GM23338 (cell line): ENCODE results near the gene HS6ST3. TPM values are rescaled to one million over a fixed set of nuclear protein-coding genes. Genes with fewer than 3 reads are reported as not detected.

ENCODE experiments used
- ATAC-seq: fragments of 200-7000 bp; cut with Tn5 transposase; 3 replicates; pipeline ENCODE4 v1.9.1; 2020
- DNase-seq: peaks from one replicate; pipeline ENCODE4 v3.0.0-alpha.2; 2015; ENCODE audit warnings: low spot score
- H2AFZ ChIP-seq: fragments of 200-600 bp; sonication (generic); 2 replicates; pipeline ENCODE4 v1.8.0; 2016; ENCODE audit warnings: antibody characterized with exemption, mild to moderate bottlenecking, moderate library complexity
- H3F3A ChIP-seq: fragments of 200-600 bp; sonication (generic); replicated peaks from 2 replicates; pipeline ENCODE4 v1.8.0; 2017; ENCODE audit warnings: antibody characterized with exemption, mixed run types, low read depth
- H3K27ac ChIP-seq: fragments of 200-600 bp; sonication (generic); 2 replicates; pipeline ENCODE4 v1.6.1; 2016; ENCODE audit warnings: low read depth
- H3K27me3 ChIP-seq: fragments of 200-600 bp; sonication (generic); 2 replicates; pipeline ENCODE4 v1.8.0; 2016; ENCODE audit warnings: mild to moderate bottlenecking, mixed run types, moderate library complexity; ENCODE audit not compliant: insufficient read depth
- H3K36me3 ChIP-seq: fragments of 200-600 bp; sonication (generic); 2 replicates; pipeline ENCODE4 v1.8.0; 2016; ENCODE audit warnings: mild to moderate bottlenecking; ENCODE audit not compliant: insufficient read depth
- H3K4me1 ChIP-seq: fragments of 200-600 bp; sonication (generic); 2 replicates; pipeline ENCODE4 v1.8.0; 2016; ENCODE audit warnings: mild to moderate bottlenecking, moderate library complexity; ENCODE audit not compliant: insufficient read depth
- H3K4me2 ChIP-seq: fragments of 200-600 bp; sonication (generic); 2 replicates; pipeline ENCODE4 v1.7.1; 2017; ENCODE audit warnings: mixed run types
- H3K4me3 ChIP-seq: fragments of 200-600 bp; sonication (generic); 2 replicates; pipeline ENCODE4 v1.6.1; 2016; ENCODE audit warnings: mixed run types
- H3K79me2 ChIP-seq: fragments of 200-600 bp; sonication (generic); replicated peaks from 2 replicates; pipeline ENCODE4 v1.8.0; 2017; ENCODE audit warnings: mild to moderate bottlenecking; ENCODE audit not compliant: insufficient read depth
- H3K9me2 ChIP-seq: fragments of 200-600 bp; sonication (generic); 2 replicates; pipeline ENCODE4 v1.8.0; 2017; ENCODE audit not compliant: insufficient read depth
- H4K20me1 ChIP-seq: fragments of 200-600 bp; sonication (generic); replicated peaks from 2 replicates; pipeline ENCODE4 v1.8.0; 2017; ENCODE audit warnings: mild to moderate bottlenecking; ENCODE audit not compliant: insufficient read depth
- H3K27ac Mint-ChIP-seq: 2 replicates; pipeline ENCODE4 v1.8.0; 2020; ENCODE audit warnings: inconsistent platforms, mild to moderate bottlenecking, moderate library complexity, mixed read lengths
- H3K27me3 Mint-ChIP-seq: 3 replicates; pipeline ENCODE4 v1.8.0; 2022; ENCODE audit warnings: low read depth, mild to moderate bottlenecking, moderate library complexity, mixed read lengths, inconsistent platforms; ENCODE audit not compliant: insufficient read depth, poor library complexity
- H3K36me3 Mint-ChIP-seq: 3 replicates; pipeline ENCODE4 v1.8.0; 2021; ENCODE audit warnings: low read depth, mild to moderate bottlenecking, inconsistent platforms, moderate library complexity, mixed read lengths
- H3K4me1 Mint-ChIP-seq: 3 replicates; pipeline ENCODE4 v1.8.0; 2020; ENCODE audit warnings: mild to moderate bottlenecking, inconsistent platforms, mixed read lengths
- H3K4me3 Mint-ChIP-seq: 3 replicates; pipeline ENCODE4 v1.8.0; 2021; ENCODE audit warnings: moderate library complexity, mild to moderate bottlenecking, inconsistent platforms, mixed read lengths
- H3K9me3 Mint-ChIP-seq: 3 replicates; pipeline ENCODE4 v1.8.0; 2020; ENCODE audit warnings: moderate library complexity, mild to moderate bottlenecking, inconsistent platforms, mixed read lengths
- ETS1 ChIP-seq: IDR thresholded peaks from 2 replicates; pipeline ENCODE4 v1.6.1; 2016; ENCODE audit warnings: antibody characterized with exemption
- EZH2phosphoT487 ChIP-seq: fragments of 200-600 bp; sonication (generic); IDR thresholded peaks from one replicate; pipeline ENCODE4 v1.8.1; 2018; ENCODE audit warnings: antibody characterized with exemption; ENCODE audit not compliant: unreplicated experiment
- NANOG ChIP-seq: IDR thresholded peaks from 2 replicates; pipeline ENCODE4 v1.6.1; 2016; ENCODE audit warnings: antibody characterized with exemption, borderline replicate concordance
- POLR2AphosphoS5 ChIP-seq: IDR thresholded peaks from 2 replicates; pipeline ENCODE4 v1.6.1; 2016; ENCODE audit warnings: antibody characterized with exemption, low read depth
- polyA plus RNA-seq: library from polyadenylated mRNA; unstranded; fragments of >200 nt; fragmentation: Nextera tagmentation; extraction: Ambion mirVana; gene quantifications from 2 replicates; pipeline ENCODE4 v1.2.1, GENCODE V29; 2016
- total RNA-seq: library from RNA; depleted of rRNA; stranded (reverse); fragments of >200 nt; shearing (Covaris generic); gene quantifications from 2 replicates; pipeline ENCODE4 v1.2.3, GENCODE V29; 2014
- TF ChIP-seq, protein P1 (sequence below): IDR thresholded peaks from one replicate; pipeline ENCODE4 v1.6.1; 2018; ENCODE audit warnings: antibody characterized with exemption; ENCODE audit not compliant: unreplicated experiment

Gene HS6ST3
- total and polyA plus RNA-seq, 2 experiments from 2014 or later: 0.52 to 0.80 TPM

GRCh38 chr13:96285729-96286128 lies 195.8 kb downstream of the HS6ST3 start:
- Mint-ChIP-seq H3K27me3 (peaks cover 2% of the 10 kb centered on the region), H3K9me3 (no peaks in the 10 kb centered on the region; the same call in 2 of the 3 replicates), H3K4me3 (no peak overlapping the region), H3K27ac (no peak overlapping the region), H3K36me3 (no peaks in the 10 kb centered on the region; the same call in 2 of the 3 replicates), H3K4me1 (peaks cover 11% of the 10 kb centered on the region)
- TF ChIP-seq POLR2AphosphoS5 (no peak), NANOG (no peak), ETS1 (no peak)
- TF ChIP-seq, protein P1, sequence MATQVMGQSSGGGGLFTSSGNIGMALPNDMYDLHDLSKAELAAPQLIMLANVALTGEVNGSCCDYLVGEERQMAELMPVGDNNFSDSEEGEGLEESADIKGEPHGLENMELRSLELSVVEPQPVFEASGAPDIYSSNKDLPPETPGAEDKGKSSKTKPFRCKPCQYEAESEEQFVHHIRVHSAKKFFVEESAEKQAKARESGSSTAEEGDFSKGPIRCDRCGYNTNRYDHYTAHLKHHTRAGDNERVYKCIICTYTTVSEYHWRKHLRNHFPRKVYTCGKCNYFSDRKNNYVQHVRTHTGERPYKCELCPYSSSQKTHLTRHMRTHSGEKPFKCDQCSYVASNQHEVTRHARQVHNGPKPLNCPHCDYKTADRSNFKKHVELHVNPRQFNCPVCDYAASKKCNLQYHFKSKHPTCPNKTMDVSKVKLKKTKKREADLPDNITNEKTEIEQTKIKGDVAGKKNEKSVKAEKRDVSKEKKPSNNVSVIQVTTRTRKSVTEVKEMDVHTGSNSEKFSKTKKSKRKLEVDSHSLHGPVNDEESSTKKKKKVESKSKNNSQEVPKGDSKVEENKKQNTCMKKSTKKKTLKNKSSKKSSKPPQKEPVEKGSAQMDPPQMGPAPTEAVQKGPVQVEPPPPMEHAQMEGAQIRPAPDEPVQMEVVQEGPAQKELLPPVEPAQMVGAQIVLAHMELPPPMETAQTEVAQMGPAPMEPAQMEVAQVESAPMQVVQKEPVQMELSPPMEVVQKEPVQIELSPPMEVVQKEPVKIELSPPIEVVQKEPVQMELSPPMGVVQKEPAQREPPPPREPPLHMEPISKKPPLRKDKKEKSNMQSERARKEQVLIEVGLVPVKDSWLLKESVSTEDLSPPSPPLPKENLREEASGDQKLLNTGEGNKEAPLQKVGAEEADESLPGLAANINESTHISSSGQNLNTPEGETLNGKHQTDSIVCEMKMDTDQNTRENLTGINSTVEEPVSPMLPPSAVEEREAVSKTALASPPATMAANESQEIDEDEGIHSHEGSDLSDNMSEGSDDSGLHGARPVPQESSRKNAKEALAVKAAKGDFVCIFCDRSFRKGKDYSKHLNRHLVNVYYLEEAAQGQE: no peak
- H3K9me2 ChIP-seq: 0 out of 2 replicates have a peak, but pooled peaks cover 3% of the 10 kb centered on the region
- no peak overlapping the region for H3K4me2 ChIP-seq
- DNase-seq (no peak), ATAC-seq (no peak)
- no peaks in the 10 kb centered on the region for H4K20me1 ChIP-seq
- H3F3A ChIP-seq: no peaks in the 10 kb centered on the region
- H2AFZ ChIP-seq: peak overlapping the region; percentile 94
- peaks cover 21% of the 10 kb centered on the region for H3K4me1 ChIP-seq
- H3K27me3 ChIP-seq: no peaks in the 10 kb centered on the region
- H3K79me2 ChIP-seq: no peaks in the 10 kb centered on the region
- H3K4me3 ChIP-seq: no peak overlapping the region
- H3K27ac ChIP-seq: no peak overlapping the region
- no peaks in the 10 kb centered on the region for H3K36me3 ChIP-seq

DNA sequence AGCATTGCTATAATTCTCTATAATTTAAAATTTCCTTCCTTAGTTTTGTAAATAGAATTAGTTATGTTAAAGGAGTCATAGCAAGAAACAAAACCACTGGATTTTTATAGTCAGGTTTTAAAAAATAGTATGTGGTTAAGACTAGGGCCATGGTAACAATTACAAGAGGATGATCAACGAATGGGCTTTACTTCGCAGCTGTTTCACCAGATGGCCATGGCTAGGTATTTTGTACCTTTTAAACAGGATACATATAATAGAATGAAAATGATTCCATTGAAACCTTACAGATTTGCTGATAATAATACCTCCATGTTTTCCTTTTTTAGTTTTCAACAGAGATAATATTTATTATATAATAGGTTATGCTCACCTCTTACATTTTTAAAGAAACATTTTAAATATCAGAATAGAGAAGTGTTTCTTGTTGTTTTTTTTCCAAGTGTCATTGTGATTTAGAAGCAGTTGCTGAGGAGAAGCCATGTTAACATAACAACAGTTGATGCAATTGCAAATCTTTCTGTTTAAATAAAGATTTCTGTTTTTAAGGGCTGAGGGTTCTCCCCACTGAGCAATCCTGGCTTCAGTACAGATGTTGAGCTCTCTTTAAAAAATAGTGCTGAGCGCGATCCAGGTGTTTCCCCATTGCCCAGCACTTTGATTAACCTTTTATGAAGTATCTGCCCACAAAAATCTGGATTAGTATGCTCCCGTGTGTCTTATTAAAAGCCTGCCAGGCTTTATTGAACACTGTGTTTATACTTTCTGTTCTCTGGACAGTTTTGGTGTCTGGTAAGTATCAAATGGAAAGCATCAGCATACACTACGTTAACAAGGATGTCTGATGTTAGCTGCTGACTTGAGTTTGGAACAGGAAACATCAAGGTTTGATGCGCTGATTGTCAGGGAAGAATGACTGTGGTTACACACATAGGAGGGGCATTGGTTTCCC lies 205.3 kb downstream of the HS6ST3 start:
- peak; percentile 81 for DNase-seq
- Histone ChIP-seq H3K4me3 (peak overlapping the region; percentile 33), H3K9me2 (peaks cover 5% of the 10 kb centered on the region; the same call in 1 of the 2 replicates), H3K79me2 (no peaks in the 10 kb centered on the region), H4K20me1 (no peaks in the 10 kb centered on the region), H3K4me2 (peak overlapping the region; percentile 67), H3K36me3 (no peaks in the 10 kb centered on the region), H2AFZ (no peak overlapping the region), H3F3A (no peaks in the 10 kb centered on the region), H3K27me3 (no peaks in the 10 kb centered on the region), H3K4me1 (peaks cover 46% of the 10 kb centered on the region), H3K27ac (peak overlapping the region; percentile 97)
- Mint-ChIP-seq H3K27me3 (peaks cover 2% of the 10 kb centered on the region), H3K27ac (peak overlapping the region; percentile 94), H3K4me1 (peaks cover 48% of the 10 kb centered on the region), H3K9me3 (peaks cover 8% of the 10 kb centered on the region), H3K4me3 (peak overlapping the region; percentile 43), H3K36me3 (peaks cover 10% of the 10 kb centered on the region)
- peak; percentile 92 for ATAC-seq
- TF ChIP-seq NANOG (peak; percentile 72), EZH2phosphoT487 (no peak)
